KOPT-K1 (cell line): ENCODE data around the gene PKP4.

Source experiments
- H3K27ac ChIP-seq: fragments of 200-600 bp; sonication (generic); 2 replicates; pipeline ENCODE4 v1.5.1; 2016; ENCODE audit warnings: antibody characterized with exemption, mild to moderate bottlenecking, low read depth, low read length; ENCODE audit not compliant: poor library complexity, severe bottlenecking
- H3K36me3 ChIP-seq: fragments of 200-600 bp; sonication (generic); 2 replicates; pipeline ENCODE4 v1.5.1; 2017; ENCODE audit warnings: antibody characterized with exemption, mild to moderate bottlenecking, low read length, moderate library complexity; ENCODE audit not compliant: insufficient read depth
- H3K9me3 ChIP-seq: fragments of 200-600 bp; sonication (generic); 2 replicates; pipeline ENCODE4 v1.5.1; 2017; ENCODE audit warnings: antibody characterized with exemption, low read length, mild to moderate bottlenecking; ENCODE audit not compliant: insufficient read depth, poor library complexity, severe bottlenecking

Gene PKP4

GRCh38 chr2:158529379-158530259 lies 72.9 kb downstream of the PKP4 start:
- Histone ChIP-seq H3K36me3 (no peaks in the 10 kb centered on the region), H3K27ac (no peak overlapping the region), H3K9me3 (no peaks in the 10 kb centered on the region)

GRCh38 chr2:158530829-158531228 lies 74.1 kb downstream of the PKP4 start:
- no peak overlapping the region for H3K27ac ChIP-seq
- no peaks in the 10 kb centered on the region for H3K9me3 ChIP-seq
- H3K36me3 ChIP-seq = no peaks in the 10 kb centered on the region

- H3K9me3 ChIP-seq = no peaks in the 10 kb centered on the region
- H3K27ac ChIP-seq = no peak overlapping the region
Measured at GRCh38 chr2:158533009-158533408, 76.3 kb downstream of the PKP4 start.

GRCh38 chr2:158539176-158540005 lies 82.6 kb downstream of the PKP4 start:
- H3K9me3 ChIP-seq = no peaks in the 10 kb centered on the region
- H3K36me3 ChIP-seq = no peaks in the 10 kb centered on the region
- no peak overlapping the region for H3K27ac ChIP-seq

More at GRCh38 chr2:158533009-158533408, 76.3 kb downstream of the PKP4 start:
- H3K36me3 ChIP-seq = no peaks in the 10 kb centered on the region

- Histone ChIP-seq H3K27ac (no peak overlapping the region), H3K36me3 (no peaks in the 10 kb centered on the region)
Measured at GRCh38 chr2:158542577-158542976, 85.8 kb downstream of the PKP4 start.

GRCh38 chr2:158543957-158544356 lies 87.2 kb downstream of the PKP4 start:
- H3K36me3 ChIP-seq = peaks cover 5% of the 10 kb centered on the region; the same call in 1 of the 2 replicates
- no peaks in the 10 kb centered on the region for H3K9me3 ChIP-seq
- H3K27ac ChIP-seq = no peak overlapping the region

More at GRCh38 chr2:158542577-158542976, 85.8 kb downstream of the PKP4 start:
- no peaks in the 10 kb centered on the region for H3K9me3 ChIP-seq

GRCh38 chr2:158544998-158545397 lies 88.2 kb downstream of the PKP4 start:
- Histone ChIP-seq H3K36me3 (peaks cover 5% of the 10 kb centered on the region; the same call in 1 of the 2 replicates), H3K9me3 (no peaks in the 10 kb centered on the region), H3K27ac (no peak overlapping the region)

- Histone ChIP-seq H3K36me3 (peaks cover 5% of the 10 kb centered on the region; the same call in 1 of the 2 replicates), H3K27ac (peak overlapping the region; percentile 37), H3K9me3 (no peaks in the 10 kb centered on the region)
Measured at GRCh38 chr2:158546412-158547144, 89.8 kb downstream of the PKP4 start.

- Histone ChIP-seq H3K27ac (no peak overlapping the region), H3K9me3 (no peaks in the 10 kb centered on the region)
Measured at GRCh38 chr2:158553257-158553656, 96.5 kb downstream of the PKP4 start.

GRCh38 chr2:158554996-158555395 lies 98.2 kb downstream of the PKP4 start:
- no peaks in the 10 kb centered on the region for H3K36me3 ChIP-seq
- no peak overlapping the region for H3K27ac ChIP-seq
- H3K9me3 ChIP-seq = no peaks in the 10 kb centered on the region

More at GRCh38 chr2:158553257-158553656, 96.5 kb downstream of the PKP4 start:
- H3K36me3 ChIP-seq = peaks cover 5% of the 10 kb centered on the region; the same call in 1 of the 2 replicates

GRCh38 chr2:158556124-158556523 lies 99.4 kb downstream of the PKP4 start:
- no peaks in the 10 kb centered on the region for H3K36me3 ChIP-seq
- no peak overlapping the region for H3K27ac ChIP-seq
- H3K9me3 ChIP-seq = no peaks in the 10 kb centered on the region

- H3K36me3 ChIP-seq = no peaks in the 10 kb centered on the region
- no peaks in the 10 kb centered on the region for H3K9me3 ChIP-seq
- H3K27ac ChIP-seq = no peak overlapping the region
Measured at GRCh38 chr2:158557752-158558151, 101.0 kb downstream of the PKP4 start.

- Histone ChIP-seq H3K36me3 (no peaks in the 10 kb centered on the region), H3K9me3 (no peaks in the 10 kb centered on the region), H3K27ac (no peak overlapping the region)
Measured at GRCh38 chr2:158559252-158559651, 102.5 kb downstream of the PKP4 start.

GRCh38 chr2:158560259-158560658 lies 103.5 kb downstream of the PKP4 start:
- Histone ChIP-seq H3K9me3 (no peaks in the 10 kb centered on the region), H3K27ac (no peak overlapping the region), H3K36me3 (no peaks in the 10 kb centered on the region)

GRCh38 chr2:158561054-158561453 lies 104.3 kb downstream of the PKP4 start:
- H3K36me3 ChIP-seq = no peaks in the 10 kb centered on the region
- H3K27ac ChIP-seq = no peak overlapping the region
- H3K9me3 ChIP-seq = no peaks in the 10 kb centered on the region
